GM18909 (cell line): ENCODE data around the gene DARS2.
"Not testable (repeated sequence)": the region's sequence is repeated elsewhere in the genome, so short reads cannot be mapped to it uniquely, and the experiment has no call there.

Source experiments
- ATAC-seq: cut with Tn5 transposase; IDR thresholded peaks from one replicate; pipeline ENCODE4 v1.9.1; 2021; ENCODE audit warnings: mild to moderate bottlenecking; ENCODE audit not compliant: unreplicated experiment, poor library complexity

DARS2 gene

GRCh38 chr1:173824315-173825081 lies at the start of gene DARS2, which contains the start of gene CENPL:
Gene DARS2 (plus strand): TSS chr1:173824673. CDS start chr1:173825230, 557 bp downstream.
Gene CENPL (minus strand): TSS chr1:173824883. CDS start chr1:173811299, 13,584 bp downstream.
- peak; percentile 88 for ATAC-seq

GRCh38 chr1:173775578-173776226 lies 48.8 kb upstream of the DARS2 start:
- no peak for ATAC-seq

GRCh38 chr1:173779936-173780335 lies 44.5 kb upstream of the DARS2 start:
- ATAC-seq = no peak

GRCh38 chr1:173784997-173785396 lies 39.5 kb upstream of the DARS2 start:
- ATAC-seq = no peak

GRCh38 chr1:173789841-173790240 lies 34.6 kb upstream of the DARS2 start:
- no peak for ATAC-seq

GRCh38 chr1:173798078-173798477 lies 26.4 kb upstream of the DARS2 start:
- ATAC-seq = no peak

GRCh38 chr1:173799995-173800394 lies 24.5 kb upstream of the DARS2 start:
- ATAC-seq = not testable (repeated sequence)

- ATAC-seq = no peak
Measured at GRCh38 chr1:173802961-173803360, 21.5 kb upstream of the DARS2 start.

GRCh38 chr1:173813654-173814053 lies 10.8 kb upstream of the DARS2 start:
- ATAC-seq = not testable (repeated sequence)

GRCh38 chr1:173818459-173818858 lies 6.0 kb upstream of the DARS2 start:
- ATAC-seq = no peak

GRCh38 chr1:173821680-173822079 lies 2.8 kb upstream of the DARS2 start:
- no peak for ATAC-seq

- peak; percentile 46 for ATAC-seq
Measured at GRCh38 chr1:173823781-173824314, 625 bp upstream of the DARS2 start.

GRCh38 chr1:173827611-173828010 lies 3.1 kb downstream of the DARS2 start:
- ATAC-seq = no peak

GRCh38 chr1:173832748-173833147 lies 8.3 kb downstream of the DARS2 start:
- no peak for ATAC-seq

GRCh38 chr1:173852105-173852504 lies 27.6 kb downstream of the DARS2 start:
- no peak for ATAC-seq

GRCh38 chr1:173853074-173853473 lies 28.6 kb downstream of the DARS2 start:
- no peak for ATAC-seq

- no peak for ATAC-seq
Measured at GRCh38 chr1:173856014-173856413, 31.5 kb downstream of the DARS2 start.

- ATAC-seq = no peak
Measured at GRCh38 chr1:173856903-173857302, 32.4 kb downstream of the DARS2 start.

- no peak for ATAC-seq
Measured at GRCh38 chr1:173857363-173857917, 33.0 kb downstream of the DARS2 start.

- not testable (repeated sequence) for ATAC-seq
Measured at GRCh38 chr1:173859547-173859946, 35.1 kb downstream of the DARS2 start.

- no peak for ATAC-seq
Measured at GRCh38 chr1:173860065-173860464, 35.6 kb downstream of the DARS2 start.
